Measurements from ENCODE around the gene LRRC43.

Gene LRRC43

GRCh38 chr12:122226366-122227125 is 43.6 kb downstream of the LRRC43 start:
- DNase-seq: no peak

- DNase-seq: no peak
Measured at GRCh38 chr12:122227341-122227740, 44.4 kb downstream of the LRRC43 start.

- DNase-seq: no peak
Measured at GRCh38 chr12:122228092-122228491, 45.2 kb downstream of the LRRC43 start.

GRCh38 chr12:122230798-122231197 is 47.9 kb downstream of the LRRC43 start:
- no peak for DNase-seq

GRCh38 chr12:122232691-122233090 is 49.8 kb downstream of the LRRC43 start:
- no peak for DNase-seq

GRCh38 chr12:122235741-122236140 is 52.8 kb downstream of the LRRC43 start:
- peak; percentile 43 to 49 for DNase-seq

GRCh38 chr12:122238861-122239260 is 55.9 kb downstream of the LRRC43 start:
- no peak for DNase-seq

- DNase-seq: no peak
Measured at GRCh38 chr12:122243965-122244364, 61.0 kb downstream of the LRRC43 start.

GRCh38 chr12:122244565-122245371 is 61.8 kb downstream of the LRRC43 start:
- no peak for DNase-seq

- DNase-seq: no peak
Measured at GRCh38 chr12:122245553-122245952, 62.6 kb downstream of the LRRC43 start.

- no peak for DNase-seq
Measured at GRCh38 chr12:122250047-122250446, 67.1 kb downstream of the LRRC43 start.

- DNase-seq: no peak
Measured at GRCh38 chr12:122250536-122250935, 67.6 kb downstream of the LRRC43 start.

Data from inflammatory macrophage (primary cell).